Activated CD4-positive, alpha-beta T cell treated with anti-CD3 and anti-CD28 coated beads, Interleukin-2, amount 10 ng/mL, durations not matched to agents 24 days and 14 days (primary cell): ENCODE results near the gene PKHD1. TPM values are rescaled to one million over a fixed set of nuclear protein-coding genes. Genes with fewer than 3 reads are reported as not detected.
A peak's percentile ranks its signal among the peaks of the same experiment; 100 is the strongest.

Source experiments
- DNase-seq: peaks from one replicate; pipeline ENCODE4 v3.0.0; 2022
- H3K27ac Mint-ChIP-seq: one replicate; pipeline ENCODE4 v1.8.0; 2022; ENCODE audit warnings: mild to moderate bottlenecking, mixed read lengths
- H3K27me3 Mint-ChIP-seq: one replicate; pipeline ENCODE4 v1.8.0; 2022; ENCODE audit warnings: mixed read lengths
- H3K36me3 Mint-ChIP-seq: one replicate; pipeline ENCODE4 v1.8.0; 2022; ENCODE audit warnings: low read depth, mild to moderate bottlenecking, mixed read lengths
- H3K4me1 Mint-ChIP-seq: one replicate; pipeline ENCODE4 v1.8.0; 2021; ENCODE audit warnings: mixed read lengths
- H3K4me3 Mint-ChIP-seq: one replicate; pipeline ENCODE4 v1.8.0; 2022; ENCODE audit warnings: mild to moderate bottlenecking, moderate library complexity, mixed read lengths
- H3K9me3 Mint-ChIP-seq: one replicate; pipeline ENCODE4 v1.8.0; 2021; ENCODE audit warnings: mixed read lengths
- intact Hi-C: fragments of 100-400 bp; cut with micrococcal nuclease; formaldehyde crosslinking; loops from one replicate; pipeline ENCODE4 v1.15.1; 2023
- total RNA-seq: library from RNA; stranded (reverse); gene quantifications from 2 replicates; pipeline ENCODE4 v1.2.3, GENCODE V29; 2022

The PKHD1 gene
- total RNA-seq, 1 donor from 2014 or later, result not detected

GRCh38 chr6:51775942-51776860 is 311.2 kb downstream of the PKHD1 start:
- no peak for DNase-seq
- Mint-ChIP-seq H3K4me1 (no peaks in the 10 kb centered on the region), H3K27ac (no peak overlapping the region), H3K9me3 (no peaks in the 10 kb centered on the region), H3K4me3 (no peak overlapping the region), H3K27me3 (no peaks in the 10 kb centered on the region), H3K36me3 (no peaks in the 10 kb centered on the region)
- intact Hi-C loops, result no loop called here

GRCh38 chr6:51768087-51768486 is 319.3 kb downstream of the PKHD1 start:
- DNase-seq, result no peak
- no peaks in the 10 kb centered on the region for H3K4me1 Mint-ChIP-seq
- H3K27me3 Mint-ChIP-seq, result no peaks in the 10 kb centered on the region
- intact Hi-C loops, result no loop called here
- peaks cover 5% of the 10 kb centered on the region for H3K9me3 Mint-ChIP-seq
- H3K4me3 Mint-ChIP-seq, result no peak overlapping the region
- H3K27ac Mint-ChIP-seq, result no peak overlapping the region
- H3K36me3 Mint-ChIP-seq, result no peaks in the 10 kb centered on the region

GRCh38 chr6:51765230-51765629 is 322.2 kb downstream of the PKHD1 start:
- H3K27me3 Mint-ChIP-seq, result no peaks in the 10 kb centered on the region
- H3K4me1 Mint-ChIP-seq, result no peaks in the 10 kb centered on the region
- no peak for DNase-seq
- peaks cover 5% of the 10 kb centered on the region for H3K9me3 Mint-ChIP-seq
- intact Hi-C loops, result no loop called here
- no peaks in the 10 kb centered on the region for H3K36me3 Mint-ChIP-seq
- H3K4me3 Mint-ChIP-seq, result no peak overlapping the region
- H3K27ac Mint-ChIP-seq, result no peak overlapping the region

- DNase-seq, result peak; percentile 58
- H3K27me3 Mint-ChIP-seq, result no peaks in the 10 kb centered on the region
- intact Hi-C loops, result loop anchor here (2.0 kb wide), 1 partner anchor 937 kb away; no protein-coding TSS in a partner anchor
- no peaks in the 10 kb centered on the region for H3K36me3 Mint-ChIP-seq
- no peaks in the 10 kb centered on the region for H3K9me3 Mint-ChIP-seq
- no peaks in the 10 kb centered on the region for H3K4me1 Mint-ChIP-seq
- no peak overlapping the region for H3K4me3 Mint-ChIP-seq
- no peak overlapping the region for H3K27ac Mint-ChIP-seq
These were observed 333.8 kb downstream of the PKHD1 start for GRCh38 chr6:51753635-51754034.

GRCh38 chr6:51743999-51744398 is 343.4 kb downstream of the PKHD1 start:
- no peak for DNase-seq
- no peak overlapping the region for H3K4me3 Mint-ChIP-seq
- H3K9me3 Mint-ChIP-seq, result no peaks in the 10 kb centered on the region
- no peak overlapping the region for H3K27ac Mint-ChIP-seq
- no peaks in the 10 kb centered on the region for H3K27me3 Mint-ChIP-seq
- no peaks in the 10 kb centered on the region for H3K4me1 Mint-ChIP-seq
- H3K36me3 Mint-ChIP-seq, result no peaks in the 10 kb centered on the region
- intact Hi-C loops, result no loop called here

GRCh38 chr6:51740658-51741057 is 346.8 kb downstream of the PKHD1 start:
- Mint-ChIP-seq H3K4me1 (no peaks in the 10 kb centered on the region), H3K27ac (no peak overlapping the region), H3K9me3 (no peaks in the 10 kb centered on the region), H3K4me3 (no peak overlapping the region), H3K36me3 (no peaks in the 10 kb centered on the region), H3K27me3 (no peaks in the 10 kb centered on the region)
- intact Hi-C loops, result no loop called here
- DNase-seq, result no peak

GRCh38 chr6:51738614-51739013 is 348.8 kb downstream of the PKHD1 start:
- H3K4me1 Mint-ChIP-seq, result no peaks in the 10 kb centered on the region
- H3K36me3 Mint-ChIP-seq, result no peaks in the 10 kb centered on the region
- no peak overlapping the region for H3K4me3 Mint-ChIP-seq
- no peak overlapping the region for H3K27ac Mint-ChIP-seq
- H3K27me3 Mint-ChIP-seq, result no peaks in the 10 kb centered on the region
- DNase-seq, result no peak
- intact Hi-C loops, result no loop called here
- no peaks in the 10 kb centered on the region for H3K9me3 Mint-ChIP-seq

GRCh38 chr6:51737580-51738360 is 349.6 kb downstream of the PKHD1 start:
- no peaks in the 10 kb centered on the region for H3K4me1 Mint-ChIP-seq
- H3K27me3 Mint-ChIP-seq, result no peaks in the 10 kb centered on the region
- no peak overlapping the region for H3K27ac Mint-ChIP-seq
- no peak for DNase-seq
- H3K4me3 Mint-ChIP-seq, result no peak overlapping the region
- intact Hi-C loops, result no loop called here
- H3K36me3 Mint-ChIP-seq, result no peaks in the 10 kb centered on the region
- H3K9me3 Mint-ChIP-seq, result no peaks in the 10 kb centered on the region

GRCh38 chr6:51725155-51725554 is 362.3 kb downstream of the PKHD1 start:
- Mint-ChIP-seq H3K27ac (no peak overlapping the region), H3K4me1 (no peaks in the 10 kb centered on the region), H3K36me3 (no peaks in the 10 kb centered on the region), H3K27me3 (no peaks in the 10 kb centered on the region), H3K4me3 (no peak overlapping the region), H3K9me3 (no peaks in the 10 kb centered on the region)
- intact Hi-C loops, result no loop called here
- DNase-seq, result no peak

GRCh38 chr6:51720327-51720726 is 367.1 kb downstream of the PKHD1 start:
- Mint-ChIP-seq H3K36me3 (no peaks in the 10 kb centered on the region), H3K27ac (no peak overlapping the region), H3K4me1 (no peaks in the 10 kb centered on the region), H3K4me3 (no peak overlapping the region), H3K27me3 (no peaks in the 10 kb centered on the region), H3K9me3 (no peaks in the 10 kb centered on the region)
- intact Hi-C loops, result no loop called here
- no peak for DNase-seq

GRCh38 chr6:51719297-51719696 is 368.1 kb downstream of the PKHD1 start:
- H3K4me1 Mint-ChIP-seq, result no peaks in the 10 kb centered on the region
- no peak for DNase-seq
- no peaks in the 10 kb centered on the region for H3K36me3 Mint-ChIP-seq
- no peak overlapping the region for H3K4me3 Mint-ChIP-seq
- intact Hi-C loops, result no loop called here
- no peaks in the 10 kb centered on the region for H3K27me3 Mint-ChIP-seq
- no peaks in the 10 kb centered on the region for H3K9me3 Mint-ChIP-seq
- no peak overlapping the region for H3K27ac Mint-ChIP-seq

- H3K4me1 Mint-ChIP-seq, result no peaks in the 10 kb centered on the region
- no peak overlapping the region for H3K27ac Mint-ChIP-seq
- H3K9me3 Mint-ChIP-seq, result no peaks in the 10 kb centered on the region
- no peaks in the 10 kb centered on the region for H3K36me3 Mint-ChIP-seq
- H3K4me3 Mint-ChIP-seq, result no peak overlapping the region
- DNase-seq, result no peak
- no peaks in the 10 kb centered on the region for H3K27me3 Mint-ChIP-seq
- intact Hi-C loops, result no loop called here
These were observed 368.9 kb downstream of the PKHD1 start for GRCh38 chr6:51718533-51718932.

GRCh38 chr6:51717477-51717876 is 369.9 kb downstream of the PKHD1 start:
- H3K4me1 Mint-ChIP-seq, result no peaks in the 10 kb centered on the region
- intact Hi-C loops, result no loop called here
- no peaks in the 10 kb centered on the region for H3K9me3 Mint-ChIP-seq
- no peaks in the 10 kb centered on the region for H3K36me3 Mint-ChIP-seq
- DNase-seq, result no peak
- H3K4me3 Mint-ChIP-seq, result no peak overlapping the region
- H3K27ac Mint-ChIP-seq, result no peak overlapping the region
- no peaks in the 10 kb centered on the region for H3K27me3 Mint-ChIP-seq

- Mint-ChIP-seq H3K9me3 (no peaks in the 10 kb centered on the region), H3K36me3 (no peaks in the 10 kb centered on the region)
These were observed 375.5 kb downstream of the PKHD1 start for GRCh38 chr6:51711876-51712275.

More at GRCh38 chr6:51711876-51712275, 375.5 kb downstream of the PKHD1 start:
- no peak overlapping the region for H3K4me3 Mint-ChIP-seq
- no peak for DNase-seq
- no peaks in the 10 kb centered on the region for H3K4me1 Mint-ChIP-seq
- no peak overlapping the region for H3K27ac Mint-ChIP-seq
- H3K27me3 Mint-ChIP-seq, result no peaks in the 10 kb centered on the region
- intact Hi-C loops, result no loop called here
